NCI-H748 treated with DMSO at 0.1 percent for 48 hours (cell line): ENCODE data around the gene IRS1.

Experiments
- DNase-seq: peaks from one replicate; lab custom pipeline; 2025; lab: John Stamatoyannopoulos, UW

IRS1 gene

GRCh38 chr2:226687641-226688253 is 111.9 kb downstream of the IRS1 start:
- DNase-seq = no peak

- DNase-seq = no peak
Observed at GRCh38 chr2:226684563-226684959, 115.1 kb downstream of the IRS1 start.

GRCh38 chr2:226683944-226684562 is 115.6 kb downstream of the IRS1 start:
- no peak for DNase-seq

GRCh38 chr2:226683196-226683595 is 116.4 kb downstream of the IRS1 start:
- no peak for DNase-seq
